HG03135 (cell line): ENCODE data around the gene DCAF8.

Experiments used
- ATAC-seq: cut with Tn5 transposase; IDR thresholded peaks from one replicate; pipeline ENCODE4 v1.9.1; 2021; ENCODE audit warnings: mild to moderate bottlenecking, moderate library complexity; ENCODE audit not compliant: unreplicated experiment

DCAF8 gene

GRCh38 chr1:160206421-160207117 is 55.8 kb downstream of the DCAF8 start:
- no peak for ATAC-seq

GRCh38 chr1:160206036-160206389 is 56.3 kb downstream of the DCAF8 start:
- peak; percentile 32 for ATAC-seq

- ATAC-seq = peak; percentile 38
Observed at GRCh38 chr1:160205242-160206035, 56.9 kb downstream of the DCAF8 start, which contains the start of gene PEA15. TSS of gene PEA15 (plus strand) at chr1:160205384. CDS start at chr1:160211545, 6,161 bp downstream.

GRCh38 chr1:160204526-160205241 is 57.7 kb downstream of the DCAF8 start:
- ATAC-seq = peak; percentile 44

GRCh38 chr1:160200786-160201185 is 61.6 kb downstream of the DCAF8 start:
- ATAC-seq = no peak

GRCh38 chr1:160197231-160197630 is 65.1 kb downstream of the DCAF8 start:
- no peak for ATAC-seq

- no peak for ATAC-seq
Observed at GRCh38 chr1:160196143-160196542, 66.2 kb downstream of the DCAF8 start.

- no peak for ATAC-seq
Observed at GRCh38 chr1:160194737-160195059, 67.7 kb downstream of the DCAF8 start.

GRCh38 chr1:160193832-160194736 is 68.3 kb downstream of the DCAF8 start:
- ATAC-seq = no peak

GRCh38 chr1:160193091-160193819 is 69.1 kb downstream of the DCAF8 start:
- no peak for ATAC-seq

- no peak for ATAC-seq
Observed at GRCh38 chr1:160192234-160192633, 70.1 kb downstream of the DCAF8 start.

GRCh38 chr1:160191756-160192155 is 70.6 kb downstream of the DCAF8 start:
- no peak for ATAC-seq

GRCh38 chr1:160189649-160190625 is 72.4 kb downstream of the DCAF8 start, which contains the start of gene CASQ1:
TSS of gene CASQ1 (plus strand) at chr1:160190575. CDS start at chr1:160190752, 177 bp downstream.
- ATAC-seq = no peak

GRCh38 chr1:160188341-160188740 is 74.0 kb downstream of the DCAF8 start:
- ATAC-seq = no peak

- ATAC-seq = no peak
Observed at GRCh38 chr1:160187407-160187806, 74.9 kb downstream of the DCAF8 start.

GRCh38 chr1:160186729-160187128 is 75.6 kb downstream of the DCAF8 start:
- no peak for ATAC-seq

GRCh38 chr1:160186246-160186645 is 76.1 kb downstream of the DCAF8 start:
- no peak for ATAC-seq

GRCh38 chr1:160179336-160179735 is 83.0 kb downstream of the DCAF8 start:
- ATAC-seq = no peak

- no peak for ATAC-seq
Observed at GRCh38 chr1:160178731-160179130, 83.6 kb downstream of the DCAF8 start.
